Measurements from ENCODE around the gene CLIC6.

CLIC6 gene

DNA sequence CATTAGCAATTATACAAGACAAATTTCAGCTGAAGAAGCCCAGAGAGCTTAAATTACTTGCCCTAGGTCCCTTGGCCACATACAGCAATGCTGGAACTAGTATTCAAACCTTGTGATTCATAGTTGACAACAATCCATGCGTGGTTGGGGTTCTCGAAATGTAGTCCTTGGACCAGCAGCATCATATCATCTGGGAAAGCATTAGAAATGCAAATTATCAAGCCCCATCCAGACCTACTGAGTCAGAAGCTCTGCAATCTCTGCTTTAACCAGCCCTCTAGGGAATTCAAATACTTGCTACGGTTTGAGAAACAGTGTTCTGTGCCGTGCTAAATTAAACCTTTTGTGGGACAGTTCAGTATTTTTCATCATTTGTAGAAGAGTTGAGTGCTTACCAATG, 65.1 kb downstream of the CLIC6 start:
- TF ChIP-seq, protein P1, sequence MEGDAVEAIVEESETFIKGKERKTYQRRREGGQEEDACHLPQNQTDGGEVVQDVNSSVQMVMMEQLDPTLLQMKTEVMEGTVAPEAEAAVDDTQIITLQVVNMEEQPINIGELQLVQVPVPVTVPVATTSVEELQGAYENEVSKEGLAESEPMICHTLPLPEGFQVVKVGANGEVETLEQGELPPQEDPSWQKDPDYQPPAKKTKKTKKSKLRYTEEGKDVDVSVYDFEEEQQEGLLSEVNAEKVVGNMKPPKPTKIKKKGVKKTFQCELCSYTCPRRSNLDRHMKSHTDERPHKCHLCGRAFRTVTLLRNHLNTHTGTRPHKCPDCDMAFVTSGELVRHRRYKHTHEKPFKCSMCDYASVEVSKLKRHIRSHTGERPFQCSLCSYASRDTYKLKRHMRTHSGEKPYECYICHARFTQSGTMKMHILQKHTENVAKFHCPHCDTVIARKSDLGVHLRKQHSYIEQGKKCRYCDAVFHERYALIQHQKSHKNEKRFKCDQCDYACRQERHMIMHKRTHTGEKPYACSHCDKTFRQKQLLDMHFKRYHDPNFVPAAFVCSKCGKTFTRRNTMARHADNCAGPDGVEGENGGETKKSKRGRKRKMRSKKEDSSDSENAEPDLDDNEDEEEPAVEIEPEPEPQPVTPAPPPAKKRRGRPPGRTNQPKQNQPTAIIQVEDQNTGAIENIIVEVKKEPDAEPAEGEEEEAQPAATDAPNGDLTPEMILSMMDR (IDR thresholded peaks at IDR 0.05) = no peak

- TF ChIP-seq, protein P1 (IDR thresholded peaks at IDR 0.05) = no peak
Measured at GRCh38 chr21:34734696-34735095, 65.9 kb downstream of the CLIC6 start.

- TF ChIP-seq, protein P1 (IDR thresholded peaks at IDR 0.05) = no peak
Measured at GRCh38 chr21:34736116-34736874, 67.5 kb downstream of the CLIC6 start.

GRCh38 chr21:34737115-34737514, 68.3 kb downstream of the CLIC6 start:
- TF ChIP-seq, protein P1 (IDR thresholded peaks at IDR 0.05) = no peak

GRCh38 chr21:34740198-34740597, 71.4 kb downstream of the CLIC6 start:
- TF ChIP-seq, protein P1 (IDR thresholded peaks at IDR 0.05) = no peak

DNA sequence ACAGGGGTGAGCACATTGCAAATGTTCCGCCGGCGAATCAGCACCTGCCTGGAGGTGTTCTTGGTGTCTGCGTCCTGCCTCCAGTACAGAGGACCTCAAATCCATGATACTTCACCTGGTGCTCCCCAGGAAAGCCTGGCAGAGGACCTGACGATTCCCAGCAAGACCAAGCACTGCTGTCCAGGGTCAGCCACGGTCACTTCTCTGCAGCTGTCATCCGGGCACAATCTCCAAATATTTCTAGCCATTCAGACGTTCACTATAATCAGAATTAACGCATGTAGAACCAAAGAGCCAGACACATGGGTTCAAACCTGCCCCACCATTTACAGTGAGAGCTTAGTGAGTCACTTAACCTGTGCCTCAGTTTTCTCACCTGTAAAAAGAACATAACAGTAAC, 74.5 kb downstream of the CLIC6 start:
- TF ChIP-seq, protein P1 (IDR thresholded peaks at IDR 0.05) = no peak

DNA sequence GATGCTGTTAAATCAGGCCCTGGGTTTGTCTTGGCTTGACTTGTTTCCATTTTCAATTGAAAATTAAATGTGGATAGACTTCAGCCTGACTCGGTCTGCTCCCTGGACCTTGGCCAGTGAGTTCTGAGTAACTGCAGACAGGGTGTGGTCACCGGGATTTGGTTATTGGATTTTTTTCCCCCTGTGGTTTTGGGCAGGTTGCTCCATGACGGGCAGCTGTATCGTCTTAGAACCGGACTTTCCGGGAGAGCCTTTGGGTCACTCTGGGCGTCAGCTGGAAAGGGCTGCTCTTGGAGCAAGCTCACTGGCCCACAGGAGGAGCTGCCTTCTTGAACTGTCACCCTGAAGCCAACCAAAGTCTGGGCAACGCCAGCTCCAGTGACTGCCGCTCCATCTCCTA, 75.0 kb downstream of the CLIC6 start:
- TF ChIP-seq, protein P1 (IDR thresholded peaks at IDR 0.05) = no peak

GRCh38 chr21:34744801-34745200, 76.0 kb downstream of the CLIC6 start:
- TF ChIP-seq, protein P1 (IDR thresholded peaks at IDR 0.05) = no peak
